AG04450 (cell line): Measurements from ENCODE around the gene ZNF292. TPM values are rescaled to one million over a fixed set of nuclear protein-coding genes. Genes with fewer than 3 reads are reported as not detected.

Experiments used
- CTCF ChIA-PET: fragments of 300-600, 350-600 bp; formaldehyde crosslinking; extraction: SDS; loops from one replicate; lab custom pipeline; 2022; ENCODE audit warnings: antibody characterized with exemption, inconsistent platforms; lab: Charles Lee
- POLR2A ChIA-PET: fragments of 350-600 bp; formaldehyde crosslinking; extraction: SDS; loops from one replicate; lab custom pipeline; 2021; ENCODE audit warnings: antibody characterized with exemption, inconsistent platforms; lab: Yijun Ruan, JAX
- DNase-seq: peaks from one replicate; pipeline ENCODE4 v3.0.0-alpha.2; 2011; ENCODE audit warnings: low read depth, low spot score
- H3K27ac ChIP-seq: one replicate; pipeline ENCODE4 v1.5.1; 2012; ENCODE audit warnings: low read depth, low read length, control low read depth
- H3K27me3 ChIP-seq: one replicate; pipeline ENCODE4 v1.6.0; 2012; ENCODE audit warnings: low read length; ENCODE audit not compliant: control insufficient read depth, insufficient read depth
- H3K4me3 ChIP-seq: 2 replicates; pipeline ENCODE4 v1.5.1; 2011; ENCODE audit warnings: mild to moderate bottlenecking, low read depth, low read length, control low read depth
- H3K9me3 ChIP-seq: 2 replicates; pipeline ENCODE4 v1.5.1; 2012; ENCODE audit warnings: low read length; ENCODE audit not compliant: control insufficient read depth, insufficient read depth
- CTCF ChIP-seq: IDR thresholded peaks from 2 replicates; pipeline ENCODE4 v1.5.1; 2011; ENCODE audit warnings: low read depth, low read length, control low read depth, inconsistent platforms
- polyA plus RNA-seq: library from polyadenylated mRNA; depleted of rRNA; stranded (reverse); fragments of >200 nt; gene quantifications from 2 replicates; pipeline ENCODE4 v1.2.3, GENCODE V29; 2011

The ZNF292 gene
- polyA plus RNA-seq, 1 experiment, result 18.0 TPM

GRCh38 chr6:87251725-87252124, 96.4 kb downstream of the ZNF292 start:
- Histone ChIP-seq H3K27ac (no peak overlapping the region), H3K4me3 (no peak overlapping the region), H3K27me3 (no peaks in the 10 kb centered on the region), H3K9me3 (no peaks in the 10 kb centered on the region)
- ChIA-PET CTCF (no interaction called here), POLR2A (no interaction called here)
- TF ChIP-seq CTCF, result no peak
- no peak for DNase-seq

GRCh38 chr6:87257046-87257445, 101.7 kb downstream of the ZNF292 start:
- CTCF ChIA-PET, result interaction anchor here (0.8 to 1.4 kb wide), 2 partner anchors 19 to 190 kb away, joined by 3 to 4 read pairs; no protein-coding TSS in a partner anchor
- no peak overlapping the region for H3K4me3 ChIP-seq
- no peaks in the 10 kb centered on the region for H3K27me3 ChIP-seq
- POLR2A ChIA-PET, result no interaction called here
- DNase-seq, result no peak
- no peak for TF ChIP-seq CTCF
- no peak overlapping the region for H3K27ac ChIP-seq
- H3K9me3 ChIP-seq, result no peaks in the 10 kb centered on the region

GRCh38 chr6:87257565-87257964, 102.2 kb downstream of the ZNF292 start:
- Histone ChIP-seq H3K4me3 (no peak overlapping the region), H3K27me3 (no peaks in the 10 kb centered on the region), H3K27ac (no peak overlapping the region), H3K9me3 (no peaks in the 10 kb centered on the region)
- ChIA-PET POLR2A (no interaction called here), CTCF (no interaction called here)
- no peak for DNase-seq
- no peak for TF ChIP-seq CTCF

- Histone ChIP-seq H3K27ac (no peak overlapping the region), H3K9me3 (no peaks in the 10 kb centered on the region), H3K4me3 (no peak overlapping the region), H3K27me3 (no peaks in the 10 kb centered on the region)
- DNase-seq, result no peak
- no peak for TF ChIP-seq CTCF
- CTCF ChIA-PET, result no interaction called here
- POLR2A ChIA-PET, result no interaction called here
These were observed 102.6 kb downstream of the ZNF292 start for GRCh38 chr6:87257975-87258374.

- CTCF ChIA-PET, result no interaction called here
- no peaks in the 10 kb centered on the region for H3K9me3 ChIP-seq
- POLR2A ChIA-PET, result no interaction called here
These were observed 104.4 kb downstream of the ZNF292 start for GRCh38 chr6:87259791-87260190.

More at GRCh38 chr6:87259791-87260190, 104.4 kb downstream of the ZNF292 start:
- no peak for DNase-seq
- no peak overlapping the region for H3K27ac ChIP-seq
- no peaks in the 10 kb centered on the region for H3K27me3 ChIP-seq
- no peak overlapping the region for H3K4me3 ChIP-seq
- TF ChIP-seq CTCF, result no peak
